Neural cell (in vitro differentiated cells): ENCODE measurements around the gene SLC6A11. TPM values are rescaled to one million over a fixed set of nuclear protein-coding genes. Genes with fewer than 3 reads are reported as not detected.

Experiments
- H2AFZ ChIP-seq: fragments of 200-600, 300-800 bp; sonication (generic), shearing (Covaris generic); 2 replicates; pipeline ENCODE4 v1.6.0; 2014; ENCODE audit warnings: low read depth, mild to moderate bottlenecking, antibody characterized with exemption, low read length, moderate library complexity
- H3F3A ChIP-seq: fragments of 200-600 bp; shearing (Covaris generic); 2 replicates; pipeline ENCODE4 v1.6.1; 2016; ENCODE audit warnings: mild to moderate bottlenecking, moderate library complexity, mixed read lengths, antibody characterized with exemption, low read length; ENCODE audit not compliant: insufficient read depth, poor library complexity, severe bottlenecking
- H3K27ac ChIP-seq: fragments of 200-600, 300-800 bp; sonication (generic), shearing (Covaris generic); 2 replicates; pipeline ENCODE4 v1.5.1; 2014; ENCODE audit warnings: mild to moderate bottlenecking, low read length, moderate library complexity
- H3K27me3 ChIP-seq: fragments of 300-800, 200-600 bp; sonication (generic), shearing (Covaris generic); 2 replicates; pipeline ENCODE4 v1.6.0; 2014; ENCODE audit warnings: mild to moderate bottlenecking, low read depth, low read length, moderate library complexity; ENCODE audit not compliant: insufficient read depth
- H3K36me3 ChIP-seq: fragments of 300-800, 200-600 bp; sonication (generic), shearing (Covaris generic); 2 replicates; pipeline ENCODE4 v1.5.1; 2014; ENCODE audit warnings: mild to moderate bottlenecking, antibody characterized with exemption, low read length, moderate library complexity; ENCODE audit not compliant: insufficient read depth
- H3K4me2 ChIP-seq: fragments of 300-800, 200-600 bp; sonication (generic), shearing (Covaris generic); 2 replicates; pipeline ENCODE4 v1.6.0; 2014; ENCODE audit warnings: mild to moderate bottlenecking, low read length
- H3K4me3 ChIP-seq: fragments of 300-800, 200-600 bp; sonication (generic), shearing (Covaris generic); 2 replicates; pipeline ENCODE4 v1.5.1; 2014; ENCODE audit warnings: mild to moderate bottlenecking, low read length, moderate library complexity
- H3K79me2 ChIP-seq: fragments of 200-600 bp; shearing (Covaris generic); replicated peaks from 2 replicates; pipeline ENCODE4 v1.6.0; 2014; ENCODE audit warnings: mild to moderate bottlenecking, low read length, moderate library complexity; ENCODE audit not compliant: insufficient read depth
- H3K9ac ChIP-seq: fragments of 300-800, 200-600 bp; sonication (generic), shearing (Covaris generic); 2 replicates; pipeline ENCODE4 v1.6.1; 2016; ENCODE audit warnings: mild to moderate bottlenecking, low read length, mixed read lengths
- H3K9me2 ChIP-seq: fragments of 200-600 bp; shearing (Covaris generic); 2 replicates; pipeline ENCODE4 v1.6.1; 2016; ENCODE audit warnings: mild to moderate bottlenecking, low read length, mixed read lengths; ENCODE audit not compliant: insufficient read depth
- H3K9me3 ChIP-seq: fragments of 200-600, 300-800 bp; sonication (generic), shearing (Covaris generic); 2 replicates; pipeline ENCODE4 v1.6.1; 2016; ENCODE audit warnings: mild to moderate bottlenecking, mixed run types, low read length, moderate library complexity, mixed read lengths
- H4K20me1 ChIP-seq: fragments of 200-600 bp; shearing (Covaris generic); 2 replicates; pipeline ENCODE4 v1.6.1; 2016; ENCODE audit warnings: mild to moderate bottlenecking, mixed run types; ENCODE audit not compliant: insufficient read depth
- CTCF ChIP-seq: fragments of 450-650 bp; IDR thresholded peaks from 2 replicates; pipeline ENCODE4 v1.5.1; 2014; ENCODE audit warnings: antibody characterized with exemption, mild to moderate bottlenecking, moderate library complexity; ENCODE audit not compliant: poor library complexity, severe bottlenecking
- EP300 ChIP-seq: fragments of 450-650 bp; conservative IDR thresholded peaks from 2 replicates; pipeline ENCODE4 v1.6.1; 2014; ENCODE audit warnings: antibody characterized with exemption, mild to moderate bottlenecking, moderate library complexity; ENCODE audit not compliant: poor library complexity, severe bottlenecking
- EZH2 ChIP-seq: fragments of 200-600, 300-800 bp; shearing (Covaris generic), sonication (generic); IDR thresholded peaks from 2 replicates; pipeline ENCODE4 v1.6.1; 2014; ENCODE audit warnings: antibody characterized with exemption, low read length, borderline replicate concordance, mild to moderate bottlenecking; ENCODE audit not compliant: insufficient read depth, poor library complexity, severe bottlenecking
- MXI1 ChIP-seq: fragments of 450-650 bp; conservative IDR thresholded peaks from 2 replicates; pipeline ENCODE4 v1.6.1; 2014; ENCODE audit warnings: antibody characterized with exemption, mild to moderate bottlenecking; ENCODE audit not compliant: poor library complexity, severe bottlenecking
- POLR2AphosphoS5 ChIP-seq: IDR thresholded peaks from 2 replicates; pipeline ENCODE4 v1.6.1; 2012
- RAD21 ChIP-seq: fragments of 450-650 bp; conservative IDR thresholded peaks from 2 replicates; pipeline ENCODE4 v1.6.1; 2014; ENCODE audit warnings: antibody characterized with exemption, mild to moderate bottlenecking, moderate library complexity
- REST ChIP-seq: IDR thresholded peaks from 2 replicates; pipeline ENCODE4 v1.6.1; 2012; ENCODE audit warnings: borderline replicate concordance
- SMC3 ChIP-seq: fragments of 450-650 bp; conservative IDR thresholded peaks from 2 replicates; pipeline ENCODE4 v1.6.1; 2014; ENCODE audit warnings: antibody characterized with exemption, mild to moderate bottlenecking, moderate library complexity; ENCODE audit not compliant: poor library complexity
- TAF1 ChIP-seq: IDR thresholded peaks from 2 replicates; pipeline ENCODE4 v1.6.1; 2012; ENCODE audit warnings: low read depth
- polyA plus RNA-seq: library from polyadenylated mRNA; depleted of rRNA; stranded (reverse); fragments of >200 nt; gene quantifications from 2 replicates; pipeline ENCODE4 v1.2.3, GENCODE V29; 2014

Gene SLC6A11
- polyA plus RNA-seq, 1 donor from 2014 or later: 4.2 TPM

GRCh38 chr3:10935028-10935427, 119.0 kb downstream of the SLC6A11 start:
- H3K36me3 ChIP-seq: no peaks in the 10 kb centered on the region
- H3K4me3 ChIP-seq: no peak overlapping the region
- H3K9me3 ChIP-seq: no peaks in the 10 kb centered on the region
- H3K27me3 ChIP-seq: no peaks in the 10 kb centered on the region
- no peaks in the 10 kb centered on the region for H3F3A ChIP-seq
- H3K9ac ChIP-seq: no peak overlapping the region
- H3K27ac ChIP-seq: no peak overlapping the region
- TF ChIP-seq REST (no peak), SMC3 (no peak), EP300 (no peak), RAD21 (no peak), TAF1 (no peak), MXI1 (no peak), CTCF (no peak), EZH2 (no peak), POLR2AphosphoS5 (no peak)
- H3K9me2 ChIP-seq: no peaks in the 10 kb centered on the region
- no peak overlapping the region for H2AFZ ChIP-seq
- H3K4me2 ChIP-seq: no peak overlapping the region
- no peaks in the 10 kb centered on the region for H3K79me2 ChIP-seq
- no peaks in the 10 kb centered on the region for H4K20me1 ChIP-seq

- no peaks in the 10 kb centered on the region for H3K36me3 ChIP-seq
- no peak overlapping the region for H3K4me3 ChIP-seq
- H2AFZ ChIP-seq: no peak overlapping the region
- H3K9ac ChIP-seq: no peak overlapping the region
- TF ChIP-seq SMC3 (no peak), REST (no peak), EZH2 (no peak), CTCF (no peak), RAD21 (no peak), POLR2AphosphoS5 (no peak), TAF1 (no peak), MXI1 (no peak), EP300 (no peak)
- no peaks in the 10 kb centered on the region for H3F3A ChIP-seq
- no peak overlapping the region for H3K4me2 ChIP-seq
- H3K79me2 ChIP-seq: no peaks in the 10 kb centered on the region
- no peaks in the 10 kb centered on the region for H3K9me3 ChIP-seq
- no peaks in the 10 kb centered on the region for H3K27me3 ChIP-seq
- H4K20me1 ChIP-seq: no peaks in the 10 kb centered on the region
- no peaks in the 10 kb centered on the region for H3K9me2 ChIP-seq
- H3K27ac ChIP-seq: no peak overlapping the region
These were observed 120.0 kb downstream of the SLC6A11 start for GRCh38 chr3:10935846-10936631.
